ENCODE measurements around the gene FYCO1. TPM values are rescaled to one million over a fixed set of nuclear protein-coding genes. Genes with fewer than 3 reads are reported as not detected.
A peak's percentile ranks its signal among the peaks of the same experiment; 100 is the strongest.

The FYCO1 gene
- total RNA-seq, 6 donors from 2014 or later: 37.5 to 84.9 (median 45.3) TPM

- TF ChIP-seq CTCF (IDR thresholded peaks at IDR 0.05) (no peak), POLR2A (IDR thresholded peaks at IDR 0.05) (no peak), POLR2AphosphoS5 (IDR thresholded peaks at IDR 0.05) (no peak), EP300 (IDR thresholded peaks at IDR 0.05) (no peak)
- peak in 1 of 2 donors; percentile 63 for ATAC-seq (ENCODE audit: low FRiP score in 2 of 2)
- 92% methylated on average over 2 of the region's 4 CpGs; no CpG with 5 or more reads in 1 of the 2 donors for WGBS, 2 donors
Measured at GRCh38 chr3:46031269-46031668, 35.6 kb upstream of the FYCO1 start.

GRCh38 chr3:46030626-46031025 is 35.0 kb upstream of the FYCO1 start:
- TF ChIP-seq POLR2AphosphoS5 (IDR thresholded peaks at IDR 0.05) (no peak), POLR2A (IDR thresholded peaks at IDR 0.05) (no peak), CTCF (IDR thresholded peaks at IDR 0.05) (no peak), EP300 (IDR thresholded peaks at IDR 0.05) (no peak)
- H3K4me1 ChIP-seq: no peaks in the 10 kb centered on the region
- no peak overlapping the region for H3K27ac ChIP-seq
- 91 to 92% methylated on average over 1 to 6 of the region's 6 CpGs for WGBS, 2 donors
- no peak for DNase-seq
- peaks cover 0 to 12% (median 0%) of the 10 kb centered on the region in 4 donors for H3K9me3 ChIP-seq
- ATAC-seq (ENCODE audit: low FRiP score in 2 of 2): peak in 1 of 2 donors; percentile 19
- no peaks in the 10 kb centered on the region for H3K36me3 ChIP-seq
- H3K27me3 ChIP-seq: no peaks in the 10 kb centered on the region
- H3K4me3 ChIP-seq: no peak overlapping the region

More at GRCh38 chr3:46031269-46031668, 35.6 kb upstream of the FYCO1 start:
- peaks cover 0 to 12% (median 0%) of the 10 kb centered on the region in 4 donors for H3K9me3 ChIP-seq
- no peaks in the 10 kb centered on the region for H3K36me3 ChIP-seq
- no peak overlapping the region for H3K27ac ChIP-seq
- no peaks in the 10 kb centered on the region for H3K27me3 ChIP-seq
- no peak for DNase-seq
- no peak overlapping the region for H3K4me3 ChIP-seq
- no peaks in the 10 kb centered on the region for H3K4me1 ChIP-seq

GRCh38 chr3:46029953-46030543 is 34.4 kb upstream of the FYCO1 start:
- H3K27ac ChIP-seq: no peak overlapping the region
- no peak for DNase-seq
- H3K4me1 ChIP-seq: no peaks in the 10 kb centered on the region
- TF ChIP-seq POLR2A (IDR thresholded peaks at IDR 0.05) (no peak), POLR2AphosphoS5 (IDR thresholded peaks at IDR 0.05) (no peak), EP300 (IDR thresholded peaks at IDR 0.05) (no peak), CTCF (IDR thresholded peaks at IDR 0.05) (no peak)
- no peaks in the 10 kb centered on the region for H3K36me3 ChIP-seq
- ATAC-seq (ENCODE audit: low FRiP score in 2 of 2): no peak
- H3K27me3 ChIP-seq: no peaks in the 10 kb centered on the region
- 65 to 76% methylated on average over 1 of the region's 1 CpG for WGBS, 2 donors
- H3K9me3 ChIP-seq: peaks cover 0 to 12% (median 0%) of the 10 kb centered on the region in 4 donors
- no peak overlapping the region for H3K4me3 ChIP-seq

- Histone ChIP-seq H3K27me3 (no peaks in the 10 kb centered on the region), H3K4me1 (no peaks in the 10 kb centered on the region), H3K36me3 (no peaks in the 10 kb centered on the region), H3K4me3 (no peak overlapping the region), H3K27ac (no peak overlapping the region), H3K9me3 (peaks cover 0 to 12% (median 0%) of the 10 kb centered on the region in 4 donors)
- 88 to 89% methylated on average over 6 of the region's 6 CpGs for WGBS, 2 donors
- no peak for TF ChIP-seq POLR2A (IDR thresholded peaks at IDR 0.05)
- ATAC-seq (ENCODE audit: low FRiP score in 2 of 2) (no peak), DNase-seq (no peak)
Measured at GRCh38 chr3:46027736-46028397, 32.2 kb upstream of the FYCO1 start.

- DNase-seq: no peak
- H3K36me3 ChIP-seq: no peaks in the 10 kb centered on the region
- no peaks in the 10 kb centered on the region for H3K27me3 ChIP-seq
- peaks cover 0 to 12% (median 0%) of the 10 kb centered on the region in 4 donors for H3K9me3 ChIP-seq
- H3K4me3 ChIP-seq: no peak within 1 kb of the TSS
- TF ChIP-seq POLR2A (IDR thresholded peaks at IDR 0.05) (no peak), EP300 (IDR thresholded peaks at IDR 0.05) (no peak), CTCF (IDR thresholded peaks at IDR 0.05) (no peak), POLR2AphosphoS5 (IDR thresholded peaks at IDR 0.05) (no peak)
- H3K27ac ChIP-seq: no peak within 1 kb of the TSS
- H3K4me1 ChIP-seq: no peaks in the 10 kb centered on the region
- 92 to 100% methylated on average over 1 to 3 of the region's 3 CpGs for WGBS, 2 donors
- ATAC-seq (ENCODE audit: low FRiP score in 2 of 2): no peak
Measured at GRCh38 chr3:46027021-46027705, 31.5 kb upstream of the FYCO1 start, which contains the start of gene XCR1. TSS of gene XCR1 (minus strand) at chr3:46027483. CDS start at chr3:46021947, 5,536 bp downstream.
